ACHN (cell line): ENCODE measurements around the gene POLR1A.

Experiments
- DNase-seq: peaks from one replicate; pipeline ENCODE4 v3.0.0-alpha.2; 2015
- in situ Hi-C: cut with HindIII; loops from 2 replicates; pipeline ENCODE4 v1.10.0; 2017; ENCODE audit warnings: low sequenced_read_pairs, low pct_ligation_motif_present, low pct_unique_long_range_greater_than_20kb

The POLR1A gene

GRCh38 chr2:86102157-86102556 lies 3.5 kb downstream of the POLR1A start:
- no peak for DNase-seq
- in situ Hi-C loops: no loop called here

- in situ Hi-C loops: no loop called here
- no peak for DNase-seq
Measured at GRCh38 chr2:86097913-86098312, 7.8 kb downstream of the POLR1A start.

GRCh38 chr2:86097114-86097896 lies 8.4 kb downstream of the POLR1A start:
- in situ Hi-C loops: no loop called here
- no peak for DNase-seq

- DNase-seq: no peak
- in situ Hi-C loops: no loop called here
Measured at GRCh38 chr2:86094229-86094628, 11.5 kb downstream of the POLR1A start.

- in situ Hi-C loops: no loop called here
- no peak for DNase-seq
Measured at GRCh38 chr2:86087936-86088850, 17.5 kb downstream of the POLR1A start.

GRCh38 chr2:86082756-86083155 lies 22.9 kb downstream of the POLR1A start:
- DNase-seq: no peak
- in situ Hi-C loops: no loop called here

GRCh38 chr2:86081724-86082123 lies 24.0 kb downstream of the POLR1A start:
- in situ Hi-C loops: no loop called here

GRCh38 chr2:86079981-86080911 lies 25.4 kb downstream of the POLR1A start:
- DNase-seq: peak; percentile 70
- in situ Hi-C loops: no loop called here

More at GRCh38 chr2:86081724-86082123, 24.0 kb downstream of the POLR1A start:
- DNase-seq: no peak

- peak; percentile 36 for DNase-seq
- in situ Hi-C loops: no loop called here
Measured at GRCh38 chr2:86078774-86079545, 26.7 kb downstream of the POLR1A start.

- in situ Hi-C loops: no loop called here
Measured at GRCh38 chr2:86075886-86076285, 29.8 kb downstream of the POLR1A start.

GRCh38 chr2:86074811-86075210 lies 30.9 kb downstream of the POLR1A start:
- in situ Hi-C loops: no loop called here
- DNase-seq: no peak

More at GRCh38 chr2:86075886-86076285, 29.8 kb downstream of the POLR1A start:
- DNase-seq: no peak

- in situ Hi-C loops: no loop called here
- no peak for DNase-seq
Measured at GRCh38 chr2:86074256-86074655, 31.4 kb downstream of the POLR1A start.

GRCh38 chr2:86073225-86073624 lies 32.5 kb downstream of the POLR1A start:
- no peak for DNase-seq
- in situ Hi-C loops: no loop called here

- DNase-seq: peak; percentile 50
- in situ Hi-C loops: no loop called here
Measured at GRCh38 chr2:86072271-86072858, 33.3 kb downstream of the POLR1A start.

GRCh38 chr2:86070868-86071267 lies 34.8 kb downstream of the POLR1A start:
- DNase-seq: no peak
- in situ Hi-C loops: no loop called here

- in situ Hi-C loops: no loop called here
- no peak for DNase-seq
Measured at GRCh38 chr2:86069783-86070339, 35.8 kb downstream of the POLR1A start.

GRCh38 chr2:86069091-86069685 lies 36.5 kb downstream of the POLR1A start:
- no peak for DNase-seq
- in situ Hi-C loops: no loop called here
